NB4 (cell line): ENCODE results near the gene DOLK.

ENCODE experiments used
- CTCF ChIP-seq: IDR thresholded peaks from one replicate; pipeline ENCODE4 v1.5.1; 2012; ENCODE audit warnings: low read depth, low read length
- MAX ChIP-seq: IDR thresholded peaks from 2 replicates; pipeline ENCODE4 v1.6.1; 2011; ENCODE audit warnings: low read depth, low read length
- MYC ChIP-seq: IDR thresholded peaks from 2 replicates; pipeline ENCODE4 v1.6.1; 2011; ENCODE audit warnings: low read depth, low read length
- POLR2A ChIP-seq: IDR thresholded peaks from 2 replicates; pipeline ENCODE4 v1.6.1; 2011; ENCODE audit warnings: mild to moderate bottlenecking; ENCODE audit not compliant: insufficient read length; ENCODE audit errors: extremely low read depth

GRCh38 chr9:128898382-128898781, 49.0 kb downstream of the DOLK start:
- no peak for TF ChIP-seq CTCF
- TF ChIP-seq POLR2A = no peak
- TF ChIP-seq MAX = no peak
- TF ChIP-seq MYC = no peak
